HCT116 (cell line): ENCODE data around the gene UBE2E2. TPM values are rescaled to one million over a fixed set of nuclear protein-coding genes. Genes with fewer than 3 reads are reported as not detected.

Source experiments
- ATAC-seq: fragments of 200-7000 bp; cut with Tn5 transposase; 2 replicates; pipeline ENCODE4 v1.9.1; 2020; ENCODE audit warnings: mild to moderate bottlenecking, moderate library complexity
- BruUV-seq: library from RNA; stranded (reverse); fragments of 400-500 nt; replicated peaks from 2 replicates; lab custom pipeline; 2021; lab: Mats Ljungman, UMichigan
- CTCF ChIA-PET: fragments of 300-600 bp; sonication (Branson Sonifier 250); formaldehyde crosslinking; loops from one replicate; lab custom pipeline; 2021; ENCODE audit warnings: antibody characterized with exemption; lab: Charles Lee
- POLR2A ChIA-PET: fragments of 300-600, 350-600 bp; sonication (Branson Sonifier 250); formaldehyde crosslinking; loops from one replicate; lab custom pipeline; 2021; ENCODE audit warnings: antibody characterized with exemption; lab: Charles Lee
- RAD21 ChIA-PET, 2 experiments: fragments of 300-600 bp; sonication (Branson Sonifier 250); formaldehyde crosslinking; loops; one replicate each; lab custom pipeline; 2023; ENCODE audit warnings: low total read pairs in 2 of 2; ENCODE audit not compliant: uncharacterized antibody in 2 of 2, unreplicated experiment in 2 of 2, low non-redundant PET in 1 of 2; lab: Charles Lee
- DNase-seq: peaks from one replicate; pipeline ENCODE4 v3.0.0-alpha.2; 2010; ENCODE audit warnings: low read depth, low spot score
- H2AFZ ChIP-seq: fragments of 200-600 bp; shearing (Covaris generic), sonication (generic); 2 replicates; pipeline ENCODE4 v1.6.1; 2017; ENCODE audit warnings: low read depth, mixed run types, mixed read lengths, antibody characterized with exemption, low read length; ENCODE audit not compliant: poor library complexity, severe bottlenecking
- H3K27ac ChIP-seq: 2 replicates; pipeline ENCODE4 v1.5.1; 2012; ENCODE audit warnings: low read depth, low read length
- H3K27me3 ChIP-seq: fragments of 200-600 bp; sonication (generic); 2 replicates; pipeline ENCODE4 v1.6.1; 2016; ENCODE audit warnings: mixed run types, low read length, mixed read lengths; ENCODE audit not compliant: insufficient read depth
- H3K36me3 ChIP-seq, 2 experiments: fragments of 200-500 bp in 1 of 2; fragments of 200-600 bp in 1 of 2; sonication (Bioruptor generic) in 1 of 2; sonication (generic) in 1 of 2; 2 replicates each; pipeline versions ENCODE4 v1.5.1 to v1.6.1; 2014 to 2016; ENCODE audit warnings: low read length in 2 of 2, inconsistent platforms in 1 of 2, mixed read lengths in 1 of 2, mixed run types in 1 of 2; ENCODE audit not compliant: insufficient read depth in 2 of 2, control insufficient read depth in 1 of 2
- H3K4me1 ChIP-seq, 2 experiments: fragments of 200-600 bp in 1 of 2; sonication (generic) in 1 of 2; 2 replicates each; pipeline versions ENCODE4 v1.5.1 to v1.6.1; 2012 to 2017; ENCODE audit warnings: low read length in 2 of 2, inconsistent platforms in 1 of 2, mild to moderate bottlenecking in 1 of 2, mixed read lengths in 1 of 2, mixed run types in 1 of 2, moderate library complexity in 1 of 2; ENCODE audit not compliant: insufficient read depth in 2 of 2, control insufficient read depth in 1 of 2
- H3K4me2 ChIP-seq: fragments of 200-600 bp; sonication (generic); 2 replicates; pipeline ENCODE4 v1.6.1; 2017; ENCODE audit warnings: mixed run types, low read length, mixed read lengths
- H3K4me3 ChIP-seq, 2 experiments: fragments of 200-600 bp in 1 of 2; sonication (generic) in 1 of 2; replicated peaks in 1 of 2; 2 replicates each; pipeline ENCODE4 v1.5.1; 2011 to 2016; ENCODE audit warnings: low read length in 2 of 2, control low read depth in 1 of 2, low read depth in 1 of 2, mild to moderate bottlenecking in 1 of 2, mixed read lengths in 1 of 2, mixed run types in 1 of 2
- H3K79me2 ChIP-seq: fragments of 200-600 bp; sonication (generic); 2 replicates; pipeline ENCODE4 v1.6.1; 2017; ENCODE audit warnings: mild to moderate bottlenecking, mixed run types, low read length, moderate library complexity, mixed read lengths; ENCODE audit not compliant: insufficient read depth
- H3K9ac ChIP-seq: fragments of 200-600 bp; sonication (generic); 2 replicates; pipeline ENCODE4 v1.6.1; 2016; ENCODE audit warnings: low read length, mixed read lengths
- H3K9me2 ChIP-seq: fragments of 200-600 bp; sonication (generic), shearing (Covaris generic); 2 replicates; pipeline ENCODE4 v1.6.1; 2017; ENCODE audit warnings: mixed run types, mild to moderate bottlenecking, moderate library complexity; ENCODE audit not compliant: insufficient read depth
- H3K9me3 ChIP-seq, 2 experiments: fragments of 200-500 bp in 1 of 2; fragments of 200-600 bp in 1 of 2; sonication (Bioruptor generic) in 1 of 2; sonication (generic) in 1 of 2; 2 replicates each; pipeline ENCODE4 v1.6.1; 2014 to 2017; ENCODE audit warnings: low read length in 2 of 2, mixed read lengths in 2 of 2, inconsistent platforms in 1 of 2, low read depth in 1 of 2, mild to moderate bottlenecking in 1 of 2, mixed run types in 1 of 2, moderate library complexity in 1 of 2; ENCODE audit not compliant: control insufficient read depth in 1 of 2, insufficient read depth in 1 of 2
- H4K20me1 ChIP-seq: fragments of 200-600 bp; sonication (generic), shearing (Covaris generic); 2 replicates; pipeline ENCODE4 v1.6.1; 2017; ENCODE audit warnings: mixed run types, mild to moderate bottlenecking, moderate library complexity; ENCODE audit not compliant: insufficient read depth
- CEBPB ChIP-seq: IDR thresholded peaks from 2 replicates; pipeline ENCODE4 v1.6.1; 2012; ENCODE audit warnings: low read depth
- CTCF ChIP-seq, 3 experiments: fragments of 200-600 bp in 1 of 3; sonication (generic) in 1 of 3; IDR thresholded peaks in 2 of 3; conservative IDR thresholded peaks in 1 of 3; 2 replicates each; pipeline ENCODE4 v1.5.1; 2012 to 2017; ENCODE audit warnings: low read depth in 2 of 3, low read length in 2 of 3, antibody characterized with exemption in 1 of 3, borderline replicate concordance in 1 of 3, control low read depth in 1 of 3, mild to moderate bottlenecking in 1 of 3, mixed read lengths in 1 of 3, mixed run types in 1 of 3, moderate library complexity in 1 of 3; ENCODE audit not compliant: insufficient read depth in 1 of 3
- EZH2phosphoT487 ChIP-seq: fragments of 200-600 bp; IDR thresholded peaks from 2 replicates; pipeline ENCODE4 v1.6.1; 2018; ENCODE audit warnings: antibody characterized with exemption, borderline replicate concordance
- MAX ChIP-seq: IDR thresholded peaks from 2 replicates; pipeline ENCODE4 v1.6.1; 2012
- POLR2A ChIP-seq: IDR thresholded peaks from 2 replicates; pipeline ENCODE4 v1.7.0; 2011; ENCODE audit warnings: borderline replicate concordance; ENCODE audit not compliant: insufficient read depth, insufficient read length; ENCODE audit errors: extremely low read depth
- POLR2AphosphoS5 ChIP-seq: IDR thresholded peaks from 2 replicates; pipeline ENCODE4 v1.6.1; 2011; ENCODE audit warnings: mild to moderate bottlenecking, low read depth, low read length, moderate library complexity
- REST ChIP-seq: IDR thresholded peaks from 2 replicates; pipeline ENCODE4 v1.6.1; 2012; ENCODE audit warnings: low read depth
- SIN3A ChIP-seq: IDR thresholded peaks from 2 replicates; pipeline ENCODE4 v1.6.1; 2012; ENCODE audit warnings: low read depth
- SP1 ChIP-seq: IDR thresholded peaks from 2 replicates; pipeline ENCODE4 v1.6.1; 2012; ENCODE audit warnings: low read depth
- ZFX ChIP-seq: fragments of 450-650 bp; IDR thresholded peaks from 2 replicates; pipeline ENCODE4 v1.6.1; 2017
- intact Hi-C: fragments of 100-400 bp; cut with micrococcal nuclease; formaldehyde crosslinking; loops from 2 replicates; pipeline ENCODE4 v1.10.0; 2022
- total RNA-seq: library from RNA; stranded (reverse); gene quantifications from one replicate; pipeline ENCODE4 v1.2.1, GENCODE V29; 2021; ENCODE audit not compliant: unreplicated experiment

UBE2E2 gene
- total RNA-seq, 1 experiment from 2014 or later: 21.4 TPM

GRCh38 chr3:23192816-23193215, 10.3 kb upstream of the UBE2E2 start:
- DNase-seq: no peak
- no peak for TF ChIP-seq EZH2phosphoT487
- TF ChIP-seq MAX: no peak
- TF ChIP-seq SP1: no peak
- no peak for TF ChIP-seq REST
- no peak for TF ChIP-seq ZFX
- BruUV-seq: no TSS peak

GRCh38 chr3:23193831-23194230, 9.3 kb upstream of the UBE2E2 start:
- intact Hi-C loops: no loop called here
- Histone ChIP-seq H3K79me2 (no peaks in the 10 kb centered on the region), H3K9me2 (no peaks in the 10 kb centered on the region), H3K4me3 (no peak overlapping the region), H3K27ac (no peak overlapping the region), H3K4me1 (no peaks in the 10 kb centered on the region), H3K9me3 (no peaks in the 10 kb centered on the region), H3K4me2 (no peak overlapping the region), H2AFZ (no peak overlapping the region), H3K36me3 (no peaks in the 10 kb centered on the region), H3K9ac (no peak overlapping the region), H4K20me1 (no peaks in the 10 kb centered on the region), H3K27me3 (peaks cover 58% of the 10 kb centered on the region)
- ChIA-PET POLR2A (no interaction called here), RAD21 (no interaction called here), CTCF (no interaction called here)
- no TSS peak for BruUV-seq
- TF ChIP-seq CEBPB (no peak), POLR2A (no peak), POLR2AphosphoS5 (no peak), CTCF (IDR thresholded peaks at IDR 0.05 in 2 of 3, conservative IDR thresholded peaks at IDR 0.05 in 1 of 3; ENCODE audit: borderline replicate concordance in 1 of 3, insufficient read depth in 1 of 3, low read depth in 2 of 3, low read length in 2 of 3) (no peak), SIN3A (no peak)
- DNase-seq: no peak
- ATAC-seq: no peak

More at GRCh38 chr3:23192816-23193215, 10.3 kb upstream of the UBE2E2 start:
- H3K79me2 ChIP-seq: no peaks in the 10 kb centered on the region
- no peak for ATAC-seq
- H2AFZ ChIP-seq: no peak overlapping the region
- intact Hi-C loops: no loop called here
- CTCF ChIA-PET: no interaction called here
- H3K36me3 ChIP-seq: no peaks in the 10 kb centered on the region
- no peaks in the 10 kb centered on the region for H3K9me3 ChIP-seq
- no peak overlapping the region for H3K27ac ChIP-seq
- H4K20me1 ChIP-seq: no peaks in the 10 kb centered on the region
- POLR2A ChIA-PET: no interaction called here
- H3K4me1 ChIP-seq: no peaks in the 10 kb centered on the region
- H3K9ac ChIP-seq: no peak overlapping the region
- no peak overlapping the region for H3K4me2 ChIP-seq
- RAD21 ChIA-PET: interaction anchor here in 1 of 2 experiments (0.6 kb wide), 1 partner anchor 552 kb away, joined by 3 read pairs; no protein-coding TSS in a partner anchor
- no peaks in the 10 kb centered on the region for H3K9me2 ChIP-seq
- no peak overlapping the region for H3K4me3 ChIP-seq
- peaks cover 52% of the 10 kb centered on the region for H3K27me3 ChIP-seq
